ENCODE results near the gene OXGR1.

The OXGR1 gene

GRCh38 chr13:96958286-96958891, 35.9 kb downstream of the OXGR1 start:
- DNase-seq: no peak

GRCh38 chr13:96952595-96952994, 41.7 kb downstream of the OXGR1 start:
- DNase-seq: no peak

- no peak for DNase-seq
Measured at GRCh38 chr13:96948127-96948526, 46.1 kb downstream of the OXGR1 start.

GRCh38 chr13:96947343-96947910, 46.8 kb downstream of the OXGR1 start:
- DNase-seq: no peak

GRCh38 chr13:96946709-96947311, 47.5 kb downstream of the OXGR1 start:
- no peak for DNase-seq

GRCh38 chr13:96940961-96941360, 53.3 kb downstream of the OXGR1 start:
- no peak for DNase-seq

- no peak for DNase-seq
Measured at GRCh38 chr13:96935901-96936300, 58.4 kb downstream of the OXGR1 start.

Measured in NCI-H2081 treated with DMSO at 0.1 percent for 48 hours (cell line).